GM19099 (cell line): Measurements from ENCODE around the gene CRHR2.

Experiments used
- POLR2A ChIP-seq: IDR thresholded peaks from 3 replicates; pipeline ENCODE4 v1.6.1; 2011; ENCODE audit warnings: low read depth; ENCODE audit not compliant: insufficient read length; ENCODE audit errors: extremely low read depth

Gene CRHR2

DNA sequence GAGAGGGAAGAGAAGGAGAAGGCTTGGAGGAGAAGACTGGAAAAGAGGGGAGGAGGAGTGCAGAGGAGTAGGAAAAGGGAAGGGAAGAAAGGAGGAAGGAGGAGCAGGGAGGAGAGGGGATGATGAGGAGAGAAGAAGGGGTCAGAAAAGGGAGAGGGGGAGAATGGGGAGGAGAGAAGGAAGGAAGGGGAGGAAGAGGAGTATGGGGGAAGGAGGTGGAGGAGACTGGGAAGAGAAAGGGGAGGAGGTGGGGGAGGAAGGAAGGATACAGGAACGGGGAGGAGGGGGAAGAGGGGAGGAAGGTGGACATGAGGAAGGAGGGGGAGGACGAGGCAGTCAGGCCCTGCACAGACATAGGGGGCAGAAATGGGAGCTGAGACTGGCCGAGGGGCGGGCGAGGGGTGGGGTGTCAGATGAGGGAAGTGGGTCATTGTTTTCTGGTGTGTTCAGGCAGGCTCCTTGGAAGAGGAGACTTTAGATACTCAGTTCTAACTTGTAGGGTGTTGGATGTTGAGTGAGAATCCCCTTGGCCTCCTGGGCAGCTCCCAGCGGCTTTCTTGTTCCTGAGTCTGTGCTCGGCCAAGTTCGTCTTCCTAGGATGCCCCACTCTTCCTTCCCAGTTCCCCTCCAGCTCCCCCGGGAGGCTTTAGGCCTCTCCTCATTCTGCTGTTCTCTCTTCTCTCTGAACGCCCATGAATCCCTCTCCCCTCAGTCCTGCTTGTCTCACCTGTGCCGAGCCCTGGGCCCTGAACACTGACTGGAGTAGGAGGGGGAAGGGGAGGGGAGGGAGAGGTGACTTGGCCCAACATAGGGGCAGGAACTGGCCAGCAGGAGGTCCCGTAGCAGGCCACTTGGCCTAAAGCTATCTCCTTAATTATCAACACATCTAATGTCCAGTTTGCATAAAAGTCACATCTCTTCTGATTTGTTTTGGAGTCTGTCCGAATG lies 12.8 kb upstream of the CRHR2 start:
- TF ChIP-seq POLR2A, result no peak

DNA sequence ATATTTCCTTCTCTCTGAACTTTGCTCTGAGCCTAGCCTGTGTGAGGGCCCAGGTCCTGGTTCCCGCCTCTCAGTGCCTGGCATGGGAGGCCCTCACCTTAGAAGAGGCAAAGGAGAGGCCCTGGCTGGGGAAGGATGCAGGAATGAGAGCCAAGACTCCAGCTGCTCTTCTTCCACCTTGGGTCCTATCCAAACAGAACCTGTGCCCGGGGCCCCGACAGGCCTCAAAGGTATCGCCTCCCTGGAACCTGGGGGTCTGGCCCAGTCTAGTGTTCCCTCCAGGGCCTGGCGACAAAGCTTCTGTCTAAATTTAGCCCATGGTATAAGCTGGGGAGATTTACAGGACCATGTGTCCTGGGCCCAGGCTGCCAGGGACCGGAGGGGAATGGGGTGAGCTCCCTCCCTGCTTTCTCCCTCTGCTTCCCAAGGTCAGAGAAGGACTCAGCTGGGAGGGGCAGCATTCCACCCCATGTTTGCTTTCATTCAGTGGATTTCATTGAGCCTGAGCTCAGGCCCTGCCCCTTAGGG lies 12.0 kb upstream of the CRHR2 start:
- no peak for TF ChIP-seq POLR2A

DNA sequence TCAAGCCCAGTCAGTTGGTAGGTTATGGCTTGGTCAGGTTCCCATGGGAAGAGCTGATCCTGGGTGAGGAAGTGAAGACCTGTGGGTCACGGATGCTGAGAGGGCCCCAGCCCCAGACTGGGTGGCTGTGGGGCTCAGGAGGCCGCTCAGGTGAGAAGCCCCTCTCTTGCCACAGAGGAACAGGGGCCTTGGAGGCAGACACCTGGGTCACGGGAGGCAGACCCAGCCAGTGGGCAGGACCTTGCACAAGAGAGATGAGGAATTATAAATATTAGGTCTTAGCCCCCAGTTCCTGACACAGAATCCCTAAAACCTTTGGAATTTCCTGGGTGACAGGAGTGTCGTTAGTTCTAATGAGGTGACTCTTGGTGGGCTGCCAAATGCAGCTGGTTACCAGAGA lies 10.6 kb upstream of the CRHR2 start:
- TF ChIP-seq POLR2A, result no peak

DNA sequence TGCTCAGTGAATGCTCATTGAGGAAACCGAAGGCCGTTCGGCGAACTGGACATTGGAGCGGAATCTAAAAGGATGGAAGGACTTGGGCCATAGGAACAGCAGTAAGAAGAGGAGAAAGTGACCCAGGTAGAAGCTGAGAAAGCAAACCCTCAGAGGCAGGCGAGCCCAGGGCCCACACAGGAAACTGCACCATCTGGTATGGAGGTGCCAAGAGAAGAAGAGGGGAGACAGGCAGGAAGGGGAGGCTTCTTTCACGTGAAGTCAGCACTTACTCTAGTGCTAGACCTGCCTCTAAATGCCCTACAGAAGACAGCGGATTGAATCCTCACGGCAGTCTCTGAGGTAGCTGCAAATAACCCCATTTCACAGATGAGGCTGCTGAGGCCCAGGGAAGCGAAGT lies 10.2 kb upstream of the CRHR2 start:
- TF ChIP-seq POLR2A, result no peak

DNA sequence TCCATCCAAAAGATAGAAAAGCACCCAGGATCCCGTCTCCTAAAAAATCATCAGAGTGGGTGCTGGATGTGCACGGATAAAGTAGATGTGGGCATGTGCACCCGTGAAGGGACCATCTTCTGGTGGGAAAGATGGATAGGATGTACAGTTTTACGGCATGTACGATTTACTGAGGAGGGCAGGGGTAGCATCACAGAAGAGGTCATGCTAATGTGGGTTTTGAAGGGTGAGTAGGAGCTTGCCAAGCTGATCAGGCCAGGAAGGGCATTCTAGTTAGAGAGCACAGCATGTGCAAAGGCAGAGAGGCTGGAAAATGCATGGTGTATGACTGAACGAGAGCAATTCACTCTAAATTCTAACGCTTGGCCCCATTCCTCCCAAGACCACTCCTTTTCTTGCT lies 7.8 kb upstream of the CRHR2 start:
- TF ChIP-seq POLR2A, result no peak

GRCh38 chr7:30688718-30689221 lies 6.5 kb upstream of the CRHR2 start:
- TF ChIP-seq POLR2A, result no peak

GRCh38 chr7:30687604-30688003 lies 5.3 kb upstream of the CRHR2 start:
- TF ChIP-seq POLR2A, result no peak

- TF ChIP-seq POLR2A, result no peak
Measured at GRCh38 chr7:30684351-30684750, 2.1 kb upstream of the CRHR2 start.

DNA sequence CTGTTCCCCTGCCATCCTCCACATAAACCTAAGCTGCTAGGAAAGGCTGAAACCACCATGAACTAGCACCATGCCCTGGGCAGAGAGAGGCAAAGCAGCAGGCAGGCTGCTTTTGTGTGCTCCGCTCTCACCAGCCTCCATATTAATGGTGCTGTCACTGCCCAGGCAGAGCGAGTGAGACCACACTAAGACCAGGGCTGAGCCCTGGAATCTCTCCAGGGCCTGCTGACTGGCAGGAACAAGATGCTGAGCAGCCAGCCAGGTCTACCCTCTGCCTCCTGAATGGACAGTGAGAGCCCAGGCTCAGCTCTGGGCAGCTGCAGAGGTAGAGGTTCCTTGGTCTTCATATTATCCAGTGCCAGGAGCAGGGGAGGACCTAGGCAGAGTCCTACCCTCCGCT lies 1.6 kb upstream of the CRHR2 start:
- TF ChIP-seq POLR2A, result no peak

GRCh38 chr7:30683306-30683705 lies 1.1 kb upstream of the CRHR2 start:
- no peak for TF ChIP-seq POLR2A

GRCh38 chr7:30681815-30682211 lies 443 bp downstream of the CRHR2 start:
- TF ChIP-seq POLR2A, result no peak

DNA sequence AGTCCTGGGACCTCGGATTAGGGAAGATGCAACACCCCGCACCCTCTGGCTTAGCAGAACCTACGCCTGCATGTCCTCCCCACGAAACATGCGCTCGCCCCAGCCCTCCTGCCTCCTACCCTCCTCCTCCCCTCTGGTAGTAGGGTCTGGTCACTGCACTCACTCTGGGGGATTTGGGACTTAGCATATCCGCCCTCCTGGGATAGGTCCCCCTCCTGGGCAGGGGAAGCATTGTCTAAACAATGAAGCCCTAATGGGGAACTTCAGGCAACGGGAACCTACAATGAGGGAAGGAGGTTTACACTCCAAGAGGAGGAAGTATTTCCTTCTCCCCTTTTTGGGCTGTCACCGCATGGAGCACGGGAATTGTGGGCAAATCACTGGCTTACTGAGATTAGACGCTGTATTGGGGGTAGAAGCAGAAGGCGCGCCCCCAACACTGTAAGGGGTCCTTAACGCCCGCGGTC lies 892 bp downstream of the CRHR2 start:
- no peak for TF ChIP-seq POLR2A

DNA sequence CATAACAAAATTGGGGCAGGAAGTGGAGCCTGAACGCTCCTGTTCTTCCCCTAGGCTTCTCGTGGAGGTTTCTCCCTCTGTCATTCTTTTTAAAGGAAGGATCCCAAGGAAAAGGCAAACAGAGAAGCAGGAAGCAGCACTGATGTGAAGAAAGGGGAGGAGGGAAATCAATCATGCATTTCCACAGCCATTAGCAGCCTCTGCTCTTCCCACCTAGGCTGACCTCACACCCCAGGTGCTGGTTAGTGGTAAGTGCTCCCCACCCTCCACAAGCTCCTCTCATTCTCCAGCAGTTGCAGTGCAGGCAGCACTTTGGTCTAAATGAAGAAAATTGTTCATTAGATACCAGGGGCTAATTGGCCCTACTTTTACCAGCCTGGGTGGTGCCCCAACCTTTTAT lies 2.6 kb downstream of the CRHR2 start:
- no peak for TF ChIP-seq POLR2A

DNA sequence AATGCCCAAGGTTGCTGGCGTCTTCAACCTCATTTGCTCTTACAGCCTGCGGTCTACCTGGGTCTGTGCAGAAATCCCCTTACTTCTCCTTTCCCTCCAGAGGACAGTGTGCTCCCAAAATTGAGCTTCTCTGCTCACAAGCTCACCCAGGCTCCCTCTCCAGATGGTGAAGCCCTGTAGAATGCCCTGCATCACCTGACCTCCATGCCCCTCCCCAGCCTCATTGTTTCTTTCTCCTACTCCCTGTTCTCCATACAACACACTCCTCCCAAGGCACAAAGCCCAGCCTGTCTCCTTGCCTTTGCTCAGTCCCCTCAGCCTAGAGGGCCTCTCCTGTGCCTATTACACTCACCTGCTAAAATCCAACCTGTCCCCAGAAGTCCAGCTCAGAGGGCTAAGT lies 3.5 kb downstream of the CRHR2 start:
- TF ChIP-seq POLR2A, result no peak

DNA sequence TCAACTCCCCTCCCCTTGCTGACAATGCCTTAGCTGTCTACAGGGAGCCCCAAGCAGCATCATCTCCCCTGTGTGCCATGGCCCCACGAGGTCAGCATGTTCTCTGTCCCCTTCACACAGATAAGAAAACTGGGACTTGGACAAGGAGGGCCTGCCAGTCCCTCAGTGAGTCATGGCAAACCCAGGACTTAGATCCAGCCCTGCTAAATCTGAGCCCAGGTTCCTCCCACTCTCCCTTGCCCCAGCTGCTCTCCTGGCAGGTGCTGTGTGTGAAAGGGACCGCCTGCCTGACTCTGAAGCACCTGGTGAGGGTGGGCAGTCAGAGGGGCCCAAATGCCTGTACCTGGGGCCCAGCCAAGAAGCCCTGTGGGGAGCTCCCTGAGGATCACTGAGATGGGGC lies 7.4 kb downstream of the CRHR2 start:
- TF ChIP-seq POLR2A, result no peak

DNA sequence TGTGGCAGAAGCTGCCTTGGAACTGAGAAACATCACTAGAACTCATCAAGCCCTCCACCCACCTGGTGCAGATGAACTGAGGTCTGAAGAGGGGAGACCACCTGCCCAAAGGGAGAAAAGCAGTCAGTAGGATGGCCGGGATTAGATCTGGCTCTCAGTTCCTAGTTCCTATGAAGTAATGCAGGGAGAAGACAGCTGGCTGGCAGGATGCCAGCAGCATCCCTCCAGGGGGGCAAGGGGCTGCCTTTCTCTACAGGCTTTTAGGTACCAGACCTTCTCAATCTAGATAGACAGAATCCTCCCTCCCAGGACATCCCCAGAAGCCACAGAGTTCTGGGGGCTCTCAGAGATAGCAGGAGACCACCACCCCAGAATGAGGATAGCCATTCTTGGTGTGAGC lies 7.8 kb downstream of the CRHR2 start:
- TF ChIP-seq POLR2A, result no peak
